Kidney tubule cell (primary cell): ENCODE data around the gene HMGCL.
"Not testable (repeated sequence)": the region's sequence is repeated elsewhere in the genome, so short reads cannot be mapped to it uniquely, and the experiment has no call there.

Source experiments
- DNase-seq: peaks from one replicate; pipeline ENCODE4 v3.0.0-alpha.2; 2018; ENCODE audit warnings: low spot score

HMGCL gene

DNA sequence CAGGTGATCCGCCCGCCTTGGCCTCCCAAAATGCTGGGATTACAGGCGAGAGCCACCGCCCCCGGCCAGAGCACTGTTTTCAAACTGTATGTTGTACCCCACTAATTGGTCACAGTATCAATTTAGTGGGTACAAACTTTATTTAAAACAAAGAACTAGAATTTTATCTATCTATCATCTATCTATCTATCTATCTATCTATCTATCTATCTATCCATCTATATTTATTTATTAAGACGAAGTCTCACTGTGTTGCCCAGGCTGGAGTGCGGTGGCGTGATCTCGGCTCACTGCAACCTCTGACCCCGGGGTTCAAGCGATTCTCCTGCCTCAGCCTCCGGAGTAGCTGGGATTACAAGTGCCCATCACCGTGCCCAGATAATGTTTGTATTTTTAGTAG is 1.4 kb upstream of the HMGCL start:
- not testable (repeated sequence) for DNase-seq

DNA sequence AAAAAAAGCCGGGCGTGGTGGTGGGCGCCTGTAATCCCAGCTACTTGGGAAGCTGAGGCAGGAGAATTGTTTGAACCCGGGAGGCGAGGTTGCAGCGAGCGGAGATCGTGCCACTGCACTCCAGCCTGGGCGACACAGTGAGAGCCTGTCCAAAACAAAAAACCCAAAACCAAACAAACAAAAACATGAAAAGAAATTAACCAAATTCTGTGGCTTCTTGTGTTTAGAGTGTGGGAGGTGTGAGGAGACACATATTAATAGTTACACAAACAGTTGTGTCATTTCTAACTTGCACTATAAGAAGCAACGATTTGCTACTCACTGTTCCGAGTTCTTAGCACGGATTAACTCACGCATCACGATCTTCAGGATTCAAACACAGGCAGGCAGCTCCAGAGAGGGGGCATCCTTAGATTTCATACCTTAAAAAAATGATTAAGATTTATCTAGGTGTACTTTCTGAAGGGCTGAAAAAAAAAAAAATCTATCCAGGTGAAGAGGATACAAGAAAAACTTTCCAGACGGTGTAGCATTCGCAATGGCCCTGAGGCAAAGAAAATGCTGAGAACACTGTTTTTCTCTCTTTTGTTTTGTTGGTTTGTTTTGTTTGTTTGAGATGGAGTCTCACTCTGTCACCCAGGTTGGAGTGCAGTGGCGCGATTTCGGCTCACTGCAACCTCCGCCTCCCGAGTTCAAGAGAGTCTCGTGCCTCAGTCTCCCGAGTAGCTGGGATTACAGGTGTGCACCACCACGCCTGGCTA is 713 bp upstream of the HMGCL start:
- no peak for DNase-seq

DNA sequence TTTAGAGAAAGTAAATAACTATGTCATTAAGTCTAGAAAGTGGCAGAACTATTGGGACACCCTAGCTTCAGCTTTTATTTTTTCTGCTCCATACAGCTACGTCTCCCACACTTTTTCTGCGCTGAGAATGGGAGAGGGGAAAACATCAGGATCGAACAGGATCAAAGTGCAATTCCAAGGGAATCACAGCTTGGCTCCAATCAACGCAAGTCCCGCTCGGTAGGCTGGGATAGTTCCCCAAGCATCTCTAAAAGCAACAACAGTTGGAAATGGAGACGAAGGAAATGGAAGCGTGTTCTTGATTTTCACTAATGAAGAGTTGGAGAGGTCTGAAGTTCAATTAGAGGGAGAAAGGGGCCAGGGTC is 536 bp downstream of the HMGCL start:
- DNase-seq, result no peak

DNA sequence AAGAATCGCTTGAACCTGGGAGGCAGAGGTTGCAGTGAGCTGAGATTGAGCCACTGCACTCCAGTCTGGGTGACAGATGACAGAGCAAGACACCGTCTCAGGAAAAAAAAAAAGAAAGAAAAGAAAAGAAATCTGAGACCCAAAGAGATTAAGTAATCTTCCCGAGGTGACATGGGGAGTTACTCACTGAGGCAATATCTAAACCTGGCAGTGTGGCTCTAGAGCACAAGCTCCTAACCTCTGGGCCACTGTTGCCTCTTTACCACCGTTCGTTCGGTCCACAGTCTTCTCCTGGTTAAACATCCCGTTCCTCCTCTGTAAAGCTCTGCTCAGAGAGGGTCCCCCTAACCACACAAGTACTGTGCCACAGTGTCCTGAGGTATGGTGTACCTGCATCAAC is 1.5 kb downstream of the HMGCL start:
- no peak for DNase-seq

DNA sequence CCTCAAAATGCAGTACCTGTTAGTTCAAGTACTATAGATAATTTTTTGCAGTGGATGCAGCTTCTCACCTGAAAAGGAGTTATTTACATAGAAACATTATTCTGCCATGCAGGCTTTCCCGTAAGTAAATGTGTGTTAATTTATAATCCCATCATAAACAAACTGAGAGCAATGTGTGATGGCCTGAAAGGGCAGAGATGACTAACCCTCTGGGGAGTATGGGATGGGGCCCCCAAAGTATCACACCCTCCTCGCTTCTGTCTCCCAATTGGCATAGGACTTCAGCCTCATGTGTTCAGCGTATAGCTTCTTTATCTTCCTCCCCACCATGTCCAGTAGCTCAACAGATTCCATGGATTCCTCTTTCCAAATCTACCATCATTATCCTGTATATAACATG is 7.6 kb downstream of the HMGCL start:
- DNase-seq, result no peak

DNA sequence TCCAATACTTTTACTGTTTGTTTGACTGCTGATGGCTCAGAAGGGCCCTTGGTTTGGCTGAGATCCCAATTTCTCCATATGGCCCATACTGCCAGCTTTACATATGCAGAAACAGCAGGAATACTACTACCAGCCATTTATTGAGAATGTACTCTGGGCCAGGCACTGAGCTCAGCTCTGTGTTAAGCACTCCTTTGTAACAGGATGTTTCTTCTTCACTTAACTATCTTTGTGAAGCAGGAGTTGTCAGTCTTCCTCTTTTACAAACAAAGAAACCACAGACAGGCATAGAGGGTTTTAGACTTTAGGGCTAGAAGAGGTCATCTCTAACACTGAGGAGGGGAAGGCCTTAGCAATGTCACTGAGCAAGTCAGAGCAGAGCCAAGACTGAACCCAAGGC is 8.3 kb downstream of the HMGCL start:
- DNase-seq, result no peak

DNA sequence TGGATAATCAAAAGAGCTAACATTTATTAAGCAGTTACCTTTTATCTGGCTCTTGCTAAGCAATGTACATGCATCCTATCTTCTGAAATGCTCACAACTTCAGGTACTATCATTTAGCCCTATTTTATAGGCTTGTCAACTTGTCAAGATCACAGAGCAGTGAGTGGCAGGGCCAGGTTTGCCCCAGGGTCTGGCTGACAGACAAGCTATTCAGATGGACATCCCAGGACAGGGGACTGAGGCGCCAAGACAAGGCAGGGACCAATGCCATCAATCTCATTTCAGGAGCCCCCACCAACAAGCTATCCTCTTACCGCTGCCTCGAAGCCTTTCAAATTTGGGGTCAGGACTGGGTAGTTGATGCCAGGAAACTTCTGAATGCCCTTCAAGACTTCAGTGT is 8.9 kb downstream of the HMGCL start:
- no peak for DNase-seq

DNA sequence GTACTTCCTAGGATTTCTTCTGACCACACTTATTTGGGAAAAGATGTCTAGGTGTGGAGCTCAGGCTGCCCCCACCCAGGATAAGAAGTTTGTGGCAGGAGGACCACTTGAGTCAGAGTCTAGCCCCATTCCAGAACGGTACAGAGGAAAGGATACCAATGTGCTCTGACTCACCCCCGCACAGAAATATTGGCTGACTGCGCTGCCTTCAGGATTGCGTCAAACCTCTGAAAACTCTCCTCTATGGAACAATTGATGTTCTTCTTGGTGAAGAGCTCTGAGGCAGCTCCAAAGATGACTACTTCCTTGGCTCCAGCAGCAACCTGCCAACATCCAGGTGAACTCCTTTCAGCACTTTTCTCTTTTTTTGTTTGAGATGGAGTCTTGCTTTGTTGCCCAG is 11.2 kb downstream of the HMGCL start:
- DNase-seq, result no peak

DNA sequence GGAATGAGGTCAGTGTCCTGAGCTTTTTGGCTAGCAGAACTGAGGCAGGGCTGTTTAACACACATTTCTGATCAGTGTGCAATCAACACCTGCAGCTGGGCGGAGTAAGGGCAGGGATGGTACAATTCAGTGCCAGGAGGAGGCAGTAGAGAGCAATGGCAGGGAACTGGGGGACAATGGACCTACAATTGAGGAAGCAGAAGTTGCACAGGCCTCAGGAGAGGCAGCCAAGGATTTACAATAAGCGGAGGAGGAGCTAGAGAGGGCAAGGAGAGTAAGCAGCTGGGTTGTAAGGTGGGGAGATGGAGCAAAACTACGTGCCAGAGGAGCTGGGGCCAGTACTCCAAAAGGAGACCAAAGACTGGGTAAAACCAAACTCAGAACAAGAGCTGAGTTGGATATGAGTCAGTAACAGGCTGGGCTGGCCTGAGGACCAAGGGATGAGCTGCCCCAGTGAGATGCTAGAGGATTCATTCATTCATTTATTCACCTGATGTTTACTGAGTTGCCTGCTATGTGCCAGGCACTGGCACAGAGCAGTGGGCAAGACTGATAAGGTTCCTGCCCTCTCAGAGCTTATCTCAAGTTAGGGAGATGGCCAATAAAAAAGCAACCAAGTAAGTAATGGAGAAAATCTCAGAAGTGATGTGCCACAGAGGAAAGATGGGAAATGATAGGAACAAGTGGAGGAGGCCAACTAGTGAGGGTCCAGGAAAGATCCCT is 14.2 kb downstream of the HMGCL start:
- DNase-seq, result peak; percentile 61

DNA sequence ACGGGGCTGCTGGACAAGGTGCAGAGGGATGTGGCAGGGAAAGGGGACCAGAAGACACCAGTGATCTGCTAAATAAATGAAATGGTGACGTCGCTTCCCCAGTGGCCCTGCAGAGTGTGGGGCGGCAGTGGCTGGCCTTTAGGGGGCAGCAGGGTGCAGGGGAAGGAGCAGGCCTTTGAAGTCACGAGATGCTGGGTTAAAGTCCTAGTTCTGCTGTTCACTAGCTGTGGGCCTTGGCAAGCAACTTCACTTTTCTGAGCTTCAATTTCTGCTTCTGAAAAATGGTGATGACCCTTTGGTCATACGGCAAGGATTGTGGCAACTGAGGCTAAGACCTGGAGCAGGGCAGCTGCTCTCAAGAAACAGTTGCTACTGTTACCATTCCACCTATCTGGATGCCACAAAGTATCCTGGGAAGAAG is 15.5 kb downstream of the HMGCL start:
- peak; percentile 76 for DNase-seq

DNA sequence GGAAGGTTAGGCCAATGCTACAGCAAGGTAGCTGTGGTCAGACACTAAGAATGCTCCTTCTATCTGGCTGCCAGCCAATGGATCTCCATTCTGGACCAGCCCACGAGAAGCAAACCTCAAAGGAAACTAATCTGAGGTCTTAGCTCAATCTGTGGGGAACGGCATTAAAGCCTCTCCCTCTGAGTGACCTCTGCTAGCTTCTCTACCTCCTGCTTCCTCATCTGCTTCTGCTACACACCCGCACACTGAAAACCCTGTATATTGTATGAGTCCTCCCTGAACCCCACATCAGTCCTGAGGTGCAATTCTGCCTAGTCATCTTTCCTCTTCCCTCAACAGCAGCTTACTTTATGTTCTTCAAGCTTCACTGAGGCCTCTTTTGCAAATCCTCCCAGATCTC is 17.8 kb downstream of the HMGCL start:
- no peak for DNase-seq

DNA sequence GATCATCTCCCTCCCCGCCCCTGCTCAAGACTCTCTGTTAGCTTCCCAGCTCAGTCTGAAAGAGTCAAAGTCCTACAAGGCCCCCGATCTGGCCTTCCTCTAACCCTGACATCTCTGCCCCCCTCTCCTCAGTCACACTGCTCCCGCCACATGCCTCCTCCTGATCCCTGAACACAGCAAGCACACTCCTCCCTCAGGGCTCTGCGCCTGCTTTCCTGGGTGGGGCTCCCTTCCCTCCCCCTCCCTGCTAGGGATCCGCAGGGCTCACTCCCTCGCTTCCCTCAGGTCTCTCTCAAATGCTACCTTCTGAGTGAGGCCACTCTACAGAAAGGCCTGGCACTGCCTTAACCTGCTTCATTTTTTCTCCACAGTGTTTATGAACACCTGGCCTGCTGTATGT is 18.9 kb downstream of the HMGCL start:
- DNase-seq, result no peak

DNA sequence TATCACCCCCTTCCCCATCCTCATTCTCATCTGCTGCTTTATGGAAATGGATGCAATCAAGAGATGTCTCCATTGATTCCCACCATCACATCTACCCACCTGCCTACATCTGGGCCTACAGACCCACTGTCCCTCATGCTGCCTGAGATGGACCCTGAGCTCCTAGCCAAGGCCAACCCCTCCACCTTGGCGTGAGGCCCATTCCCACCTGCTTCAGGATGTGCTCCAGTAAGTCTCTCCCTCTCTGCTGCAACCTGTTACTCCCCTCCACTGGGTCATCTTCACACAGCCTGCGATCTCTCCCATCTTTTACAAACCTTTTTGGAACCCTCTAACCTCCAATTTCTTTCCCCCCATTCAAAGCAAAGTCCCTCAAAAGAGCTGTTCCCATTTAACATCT is 20.2 kb downstream of the HMGCL start:
- DNase-seq, result no peak

DNA sequence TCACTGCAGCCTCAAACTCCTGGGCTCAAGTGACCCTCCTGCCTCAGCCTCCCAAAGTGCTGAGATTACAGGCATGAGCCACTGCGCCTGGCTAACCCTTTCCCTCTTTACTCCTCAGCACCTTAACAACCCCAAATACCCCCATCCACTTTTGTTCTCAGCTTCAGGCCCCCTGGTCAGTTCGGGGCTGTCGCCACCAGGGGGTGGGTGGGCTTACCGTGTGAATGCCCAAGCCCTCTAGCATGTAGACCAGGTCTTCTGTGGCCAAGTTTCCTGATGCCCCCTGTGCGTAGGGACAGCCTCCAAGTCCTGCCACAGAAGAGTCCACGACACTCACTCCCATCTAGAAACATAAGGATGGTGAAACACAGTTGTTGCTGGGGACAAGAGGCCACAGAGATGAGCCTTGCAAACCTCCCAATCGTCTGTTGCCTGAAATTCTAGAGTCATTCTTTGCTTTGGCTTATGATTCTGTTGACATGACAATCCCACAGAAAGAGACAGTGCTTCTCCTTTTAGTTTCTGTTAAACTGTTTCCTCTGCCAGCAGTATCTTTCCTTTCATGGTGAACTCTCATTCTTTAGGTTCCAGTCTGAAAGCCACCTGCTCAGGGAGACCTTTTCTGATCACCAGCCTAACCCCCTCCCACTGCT is 20.9 kb downstream of the HMGCL start:
- DNase-seq, result no peak

DNA sequence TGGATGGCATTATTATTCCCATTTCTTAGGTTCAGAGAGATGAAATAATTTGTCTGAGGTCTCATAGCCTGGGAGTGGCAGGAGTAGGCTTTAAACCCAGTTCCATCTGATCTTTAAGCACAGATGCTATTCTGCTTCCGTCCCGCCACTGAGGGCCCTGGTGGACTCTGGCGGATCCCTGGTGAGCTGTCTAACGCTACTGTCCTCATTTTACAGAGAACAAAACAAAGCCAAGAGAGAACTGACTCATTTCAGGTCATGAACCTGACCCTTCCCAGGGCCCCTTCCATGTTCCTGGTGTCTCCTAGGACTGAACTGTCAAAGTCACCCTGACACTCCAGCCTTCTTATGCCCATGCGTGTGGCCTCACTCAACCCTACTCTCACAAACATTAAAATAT is 21.6 kb downstream of the HMGCL start:
- DNase-seq, result no peak

DNA sequence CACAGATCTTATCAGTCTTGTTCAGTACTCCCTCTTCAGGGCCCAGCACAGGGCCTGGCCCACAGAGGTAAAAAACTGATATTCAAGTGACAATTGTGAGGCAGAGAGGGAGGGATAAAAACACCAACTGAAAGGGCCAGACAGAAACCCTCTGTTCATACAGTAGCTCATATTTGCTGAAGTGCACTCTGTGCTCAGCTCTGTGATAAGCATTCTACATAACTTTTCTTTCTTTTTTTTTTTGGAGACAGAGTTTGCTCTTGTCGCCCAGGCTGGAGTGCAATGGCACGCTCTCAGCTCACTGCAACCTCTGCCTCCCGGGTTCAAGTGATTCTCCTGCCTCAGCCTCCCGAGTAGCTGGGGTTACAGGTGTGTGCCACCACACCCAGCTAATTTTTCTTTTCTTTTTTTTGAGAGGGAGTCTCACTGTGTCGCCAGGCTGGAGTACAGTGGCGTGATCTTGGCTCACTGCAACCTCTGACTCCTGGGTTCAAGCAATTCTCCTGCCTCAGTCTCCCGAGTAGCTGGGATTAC is 22.4 kb downstream of the HMGCL start:
- not testable (repeated sequence) for DNase-seq

DNA sequence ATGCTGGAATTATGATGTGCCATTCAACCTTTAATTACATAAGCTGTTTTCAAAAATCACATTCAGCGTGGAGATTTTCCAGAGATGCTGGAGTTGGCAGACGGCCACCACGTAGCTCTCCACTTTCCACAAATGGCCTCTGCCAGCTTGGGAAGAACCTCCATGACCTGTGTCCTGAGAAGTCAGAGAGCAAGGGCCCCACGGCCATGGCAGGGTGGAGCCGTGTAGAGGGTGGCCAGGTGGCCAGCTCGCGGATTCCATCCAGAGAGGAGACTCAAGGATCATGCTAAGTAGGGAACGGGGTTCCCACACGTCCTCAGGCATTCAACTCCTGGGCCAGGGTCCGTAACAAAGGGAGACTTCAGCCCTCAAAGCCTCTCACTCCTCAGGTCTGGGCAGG is 23.4 kb downstream of the HMGCL start:
- no peak for DNase-seq

DNA sequence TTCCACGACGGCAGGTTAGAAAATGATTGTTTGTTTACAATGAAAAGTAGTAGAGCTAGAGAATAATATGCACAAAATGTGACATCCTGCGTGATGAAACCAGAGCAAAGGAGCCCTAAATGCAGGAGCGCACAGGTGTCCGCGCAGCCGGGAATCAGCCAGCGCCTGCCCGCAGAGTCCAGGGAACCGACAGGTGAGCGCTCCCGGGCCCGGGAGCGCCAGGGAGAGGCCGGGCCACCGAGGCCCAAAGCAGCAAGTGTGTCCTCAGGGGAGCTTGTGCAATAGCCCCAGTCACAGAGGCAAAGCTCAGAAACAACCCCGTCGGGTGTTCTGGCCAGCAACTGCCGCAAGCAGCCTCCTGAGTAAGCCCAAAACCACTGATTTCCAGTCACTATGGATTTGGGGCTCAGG is 23.9 kb downstream of the HMGCL start:
- DNase-seq, result no peak

DNA sequence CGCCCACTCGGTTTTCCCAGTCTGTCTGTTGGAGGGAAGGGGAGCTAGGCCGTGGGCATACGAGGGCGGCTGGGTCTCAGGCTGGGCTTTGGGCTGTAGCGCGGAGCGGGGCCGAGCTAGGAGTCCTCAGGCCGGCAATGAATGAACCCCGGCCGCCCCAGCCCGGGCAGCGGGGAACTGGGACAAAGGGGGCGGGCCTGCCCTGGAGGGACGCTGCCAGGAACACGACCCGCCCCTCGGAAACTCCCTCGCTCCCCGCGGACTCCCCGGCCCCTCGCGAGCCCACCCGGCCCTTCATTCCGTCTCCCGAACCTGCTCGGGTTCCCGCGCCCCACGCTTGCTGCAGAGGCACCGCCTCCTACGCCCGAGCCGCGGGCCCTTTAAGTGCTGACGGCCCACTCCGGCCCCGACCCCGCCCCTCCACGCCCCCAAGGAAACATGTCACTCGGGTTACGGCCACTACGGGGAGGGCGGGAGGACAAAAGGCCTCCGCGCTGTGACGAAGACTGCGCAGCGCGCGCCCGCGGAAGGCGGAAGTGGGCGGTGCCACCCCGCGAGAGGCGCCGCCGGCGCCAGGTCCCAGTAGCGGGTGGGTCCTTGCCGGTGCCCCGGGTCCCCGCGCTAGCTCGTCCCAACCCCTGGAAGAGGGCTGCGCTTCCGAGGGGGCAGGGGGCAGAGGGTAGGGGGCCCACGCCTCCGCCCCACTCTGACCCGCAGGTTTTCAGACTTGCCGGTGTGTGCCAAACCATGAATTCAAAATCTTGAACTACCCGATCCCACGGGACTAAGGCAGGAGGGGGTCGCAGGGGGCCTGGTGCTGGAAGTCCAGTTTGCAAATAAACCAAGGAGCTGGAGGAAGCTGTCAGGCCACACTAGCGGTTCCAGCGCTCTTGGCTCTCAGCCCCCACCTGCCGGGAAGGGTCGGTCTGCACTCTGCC is 24.6 kb downstream of the HMGCL start, which contains the start of gene GALE:
Gene GALE (minus strand): TSS at position 355 of the 938 bp plus-strand sequence. CDS start 1,747 bp downstream, outside the sequence.
- DNase-seq, result peak; percentile 97

DNA sequence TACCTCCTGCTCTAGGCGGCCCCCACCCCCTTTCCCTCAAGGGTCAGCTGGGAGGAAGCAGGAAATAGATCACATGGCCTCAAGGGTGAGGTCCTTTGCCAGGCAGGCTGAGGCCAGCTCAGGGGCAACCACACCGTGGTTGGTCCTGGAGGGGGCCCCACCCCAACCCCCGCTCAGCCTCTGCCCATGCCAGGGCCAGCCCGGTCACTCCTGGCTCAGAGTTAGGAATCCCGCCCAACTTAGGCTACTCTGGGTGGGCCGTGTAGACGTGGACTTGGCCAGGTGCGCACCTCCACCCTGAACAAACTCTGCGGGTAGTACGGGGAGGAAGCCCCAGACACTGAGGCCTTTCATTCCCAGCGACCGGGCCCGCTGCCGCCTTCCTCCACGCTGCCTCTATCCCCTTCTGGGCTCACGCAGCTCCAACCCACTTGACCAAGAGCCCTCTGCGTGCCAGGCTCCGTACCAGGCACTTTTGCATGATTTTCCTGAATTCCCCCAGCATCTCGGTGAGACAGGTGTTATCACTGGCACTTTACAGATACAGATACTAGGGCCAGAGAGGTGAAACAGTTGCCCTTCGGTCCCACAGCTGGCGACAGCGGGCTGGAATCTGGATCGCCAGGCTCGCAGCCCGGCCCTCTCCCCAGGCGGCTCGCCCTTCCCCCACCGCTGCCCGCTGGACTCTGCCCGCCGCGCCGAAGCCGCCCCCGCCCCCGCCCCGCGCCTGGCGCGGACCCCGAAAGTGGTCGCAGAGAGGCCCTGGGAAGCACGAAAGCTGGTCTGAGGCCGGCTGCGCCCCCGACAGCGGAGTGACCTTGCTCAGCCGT is 25.4 kb downstream of the HMGCL start:
- peak; percentile 97 for DNase-seq

DNA sequence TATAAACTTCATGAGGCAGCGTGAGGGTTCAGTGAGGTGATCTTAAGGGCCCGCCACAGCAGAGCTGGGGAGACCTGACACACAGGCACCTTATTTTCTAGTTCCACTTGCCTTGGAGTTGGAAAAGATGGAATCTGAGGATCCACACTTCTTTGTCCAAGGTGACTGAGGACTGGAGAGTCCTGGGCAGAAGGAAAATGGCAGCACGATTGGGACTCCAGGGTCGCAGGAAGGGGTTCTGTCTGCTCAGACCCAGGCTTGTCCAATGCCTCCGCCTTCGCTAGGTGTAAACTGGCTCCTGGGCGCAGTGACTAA is 26.0 kb downstream of the HMGCL start:
- DNase-seq, result no peak
